Stomach (tissue), 19 donors: ENCODE measurements around the gene SLC35E4. TPM values are rescaled to one million over a fixed set of nuclear protein-coding genes. Genes with fewer than 3 reads are reported as not detected.

Experiments
- DNase-seq, 2 donors: peaks; one replicate each; pipeline versions ENCODE4 v3.0.0 to v3.0.0-alpha.2; 2013 to 2019
- H3K27ac ChIP-seq, 5 donors: fragments of 200-600 bp in 4 of 5; sonication (generic) in 4 of 5; one replicate each; pipeline ENCODE4 v1.5.1; 2013 to 2019; ENCODE audit warnings: mild to moderate bottlenecking in 1 of 5, moderate library complexity in 1 of 5
- H3K27me3 ChIP-seq, 3 donors: fragments of 200-600 bp; sonication (generic); one replicate each; pipeline ENCODE4 v1.5.1; 2017 to 2019; ENCODE audit warnings: mixed run types in 1 of 3
- H3K36me3 ChIP-seq, 4 donors: fragments of 200-600 bp; sonication (generic); 1 replicate in 3 of 4; 2 replicates in 1 of 4; pipeline ENCODE4 v1.5.1; 2016 to 2019
- H3K4me1 ChIP-seq, 4 donors: fragments of 200-600 bp; sonication (generic); one replicate each; pipeline ENCODE4 v1.5.1; 2016 to 2019
- H3K4me3 ChIP-seq, 4 donors: fragments of 200-600 bp; sonication (generic) in 3 of 4; one replicate each; pipeline ENCODE4 v1.5.1; 2016 to 2019; ENCODE audit warnings: mild to moderate bottlenecking in 1 of 4
- H3K9me3 ChIP-seq, 4 donors: fragments of 200-600 bp; sonication (generic); one replicate each; pipeline ENCODE4 v1.5.1; 2016 to 2019
- EP300 ChIP-seq: sonication (generic); formaldehyde crosslinking; IDR thresholded peaks from one replicate; pipeline ENCODE4 v1.6.1; 2017; ENCODE audit warnings: antibody characterized with exemption
- POLR2A ChIP-seq, 4 donors: fragments of 450-650 bp; IDR thresholded peaks; one replicate each; pipeline ENCODE4 v1.6.1; 2016; ENCODE audit warnings: antibody characterized with exemption in 4 of 4, control low read depth in 2 of 4, mild to moderate bottlenecking in 1 of 4, moderate library complexity in 1 of 4
- POLR2AphosphoS5 ChIP-seq, 3 donors: sonication (generic); formaldehyde crosslinking; IDR thresholded peaks; one replicate each; pipeline ENCODE4 v1.6.1; 2016; ENCODE audit warnings: antibody characterized with exemption in 3 of 3
- WGBS, 5 donors: extraction: QIAGEN DNeasy Blood & Tissue Kit in 3 of 5; methylation state at CpG; one replicate each; pipeline versions ENCODE4 v1.1.5 to v1.1.7; 2013 to 2018; 5-methylcytosine and 5-hydroxymethylcytosine counted together
- intact Hi-C: fragments of 100-400 bp; cut with DNase I; formaldehyde crosslinking; loops from one replicate; pipeline ENCODE4 v1.15.1; 2023; ENCODE audit warnings: low total_unique reads
- long read RNA-seq, 10 donors: transcript quantifications; one replicate each; lab custom pipeline, GENCODE V29; 2026
- polyA plus RNA-seq, 3 donors: library from polyadenylated mRNA; stranded (reverse); fragments of 200-250 nt; gene quantifications; one replicate each; pipeline ENCODE4 v1.2.3, GENCODE V29; 2013
- total RNA-seq, 5 donors: library from RNA; depleted of rRNA; stranded (reverse); fragments of >200 nt; gene quantifications; one replicate each; pipeline versions ENCODE4 v1.1.0 to v1.2.3, GENCODE V29; 2014 to 2016
- TF ChIP-seq, protein P1 (sequence below), 7 experiments: fragments of 450-650 bp in 4 of 7; fragments of 200-600 bp in 3 of 7; sonication (generic) in 3 of 7; IDR thresholded peaks; one replicate each; pipeline ENCODE4 v1.5.1; 2016 to 2019; ENCODE audit warnings: antibody characterized with exemption in 7 of 7, control low read depth in 2 of 7, mild to moderate bottlenecking in 1 of 7
- donor health status: healthy with polysubstance abuse.
- donor health status: Bipolar disorder and iron deficiency.
- donor health status: healthy.

Gene SLC35E4, protein sequence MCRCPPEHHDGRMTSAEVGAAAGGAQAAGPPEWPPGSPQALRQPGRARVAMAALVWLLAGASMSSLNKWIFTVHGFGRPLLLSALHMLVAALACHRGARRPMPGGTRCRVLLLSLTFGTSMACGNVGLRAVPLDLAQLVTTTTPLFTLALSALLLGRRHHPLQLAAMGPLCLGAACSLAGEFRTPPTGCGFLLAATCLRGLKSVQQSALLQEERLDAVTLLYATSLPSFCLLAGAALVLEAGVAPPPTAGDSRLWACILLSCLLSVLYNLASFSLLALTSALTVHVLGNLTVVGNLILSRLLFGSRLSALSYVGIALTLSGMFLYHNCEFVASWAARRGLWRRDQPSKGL
- total RNA-seq (1 to 10 TPM in 4 of 5 donors, under 1 TPM in 1; 0.45 to 7.2 (median 2.6) TPM), polyA plus RNA-seq (1 to 10 TPM in 2 of 3 donors, under 1 TPM in 1; 0.46 to 3.4 (median 1.8) TPM)
- long read RNA-seq, donor 1: 0 reads
- long read RNA-seq, donor 2, partial matches to known transcripts: 0 of 2 reads
- long read RNA-seq, donor 2, other reads (novel, unspliced or antisense): 0 of 2 reads
- long read RNA-seq, donor 3, partial matches to known transcripts: 0 of 1 reads
- long read RNA-seq, donor 3, other reads (novel, unspliced or antisense): 0 of 1 reads
- long read RNA-seq, donor 4: 0 reads
- long read RNA-seq, donor 5: 0 reads
- long read RNA-seq, donor 6, partial matches to known transcripts: 0 of 1 reads
- long read RNA-seq, donor 6, other reads (novel, unspliced or antisense): 0 of 1 reads
- long read RNA-seq, donor 7, partial matches to known transcripts: 0 of 4 reads
- long read RNA-seq, donor 7, other reads (novel, unspliced or antisense): 0 of 4 reads
- long read RNA-seq, donor 8: 0 reads
- long read RNA-seq, donor 9: 0 reads
- long read RNA-seq, donor 10: 0 reads

DNA sequence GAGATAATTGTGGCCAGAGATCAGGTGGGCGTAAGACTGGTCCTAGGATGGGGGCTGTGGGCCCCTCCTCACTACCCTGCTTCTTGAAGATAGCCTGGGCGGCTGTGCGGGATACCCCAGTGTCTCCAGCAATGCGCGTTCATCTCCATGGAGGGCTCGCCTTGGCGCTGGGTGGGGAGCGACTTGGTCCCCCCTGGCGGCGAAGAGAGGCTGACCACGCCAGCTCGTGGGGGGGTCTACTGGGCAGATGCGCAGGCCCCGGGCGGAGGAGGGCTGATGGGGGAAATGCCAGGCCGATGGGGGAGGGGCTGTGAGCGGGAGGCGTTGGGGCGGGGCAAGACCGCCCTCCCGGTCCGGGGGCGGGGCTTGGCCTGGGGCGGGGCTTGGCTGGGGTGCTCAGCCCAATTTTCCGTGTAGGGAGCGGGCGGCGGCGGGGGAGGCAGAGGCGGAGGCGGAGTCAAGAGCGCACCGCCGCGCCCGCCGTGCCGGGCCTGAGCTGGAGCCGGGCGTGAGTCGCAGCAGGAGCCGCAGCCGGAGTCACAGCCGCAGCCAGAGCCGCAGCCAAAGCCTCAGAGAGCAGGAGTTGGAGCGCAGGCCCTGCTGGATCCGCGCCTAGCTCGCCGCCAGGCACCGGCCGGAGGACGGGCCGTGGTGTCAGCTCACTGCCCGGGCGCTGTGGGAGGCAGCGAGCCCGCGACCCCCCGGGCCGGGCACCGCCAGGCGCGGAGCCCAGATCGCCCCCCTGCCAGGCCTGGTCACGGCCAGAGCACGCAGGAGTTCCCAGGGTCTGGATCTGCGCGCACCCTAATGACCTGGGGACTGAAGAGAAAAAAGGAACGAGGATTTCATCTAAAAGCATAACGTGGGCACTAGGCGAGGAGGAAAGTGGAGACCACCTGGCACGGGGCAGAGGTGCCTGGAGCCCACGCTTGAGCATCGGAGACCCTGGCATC, at the start of gene SLC35E4:
SLC35E4 (plus strand) TSS at position 509 of the 953 bp plus-strand sequence. CDS start 670 bp downstream, outside the sequence.
- H3K9me3 ChIP-seq: no peaks in the 10 kb centered on the region
- no peaks in the 10 kb centered on the region for H3K36me3 ChIP-seq
- 0 to 2% (median 1%) methylated on average over 4 to 75 of the region's 75 CpGs for WGBS, 5 donors
- intact Hi-C loops: no loop called here
- DNase-seq: peak; percentile 96 to 97
- peak in 2 of 3 donors; percentile 85 to 86 for TF ChIP-seq POLR2AphosphoS5 (IDR thresholded peaks at IDR 0.05)
- TF ChIP-seq EP300: no peak
- TF ChIP-seq, protein P1, sequence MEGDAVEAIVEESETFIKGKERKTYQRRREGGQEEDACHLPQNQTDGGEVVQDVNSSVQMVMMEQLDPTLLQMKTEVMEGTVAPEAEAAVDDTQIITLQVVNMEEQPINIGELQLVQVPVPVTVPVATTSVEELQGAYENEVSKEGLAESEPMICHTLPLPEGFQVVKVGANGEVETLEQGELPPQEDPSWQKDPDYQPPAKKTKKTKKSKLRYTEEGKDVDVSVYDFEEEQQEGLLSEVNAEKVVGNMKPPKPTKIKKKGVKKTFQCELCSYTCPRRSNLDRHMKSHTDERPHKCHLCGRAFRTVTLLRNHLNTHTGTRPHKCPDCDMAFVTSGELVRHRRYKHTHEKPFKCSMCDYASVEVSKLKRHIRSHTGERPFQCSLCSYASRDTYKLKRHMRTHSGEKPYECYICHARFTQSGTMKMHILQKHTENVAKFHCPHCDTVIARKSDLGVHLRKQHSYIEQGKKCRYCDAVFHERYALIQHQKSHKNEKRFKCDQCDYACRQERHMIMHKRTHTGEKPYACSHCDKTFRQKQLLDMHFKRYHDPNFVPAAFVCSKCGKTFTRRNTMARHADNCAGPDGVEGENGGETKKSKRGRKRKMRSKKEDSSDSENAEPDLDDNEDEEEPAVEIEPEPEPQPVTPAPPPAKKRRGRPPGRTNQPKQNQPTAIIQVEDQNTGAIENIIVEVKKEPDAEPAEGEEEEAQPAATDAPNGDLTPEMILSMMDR (IDR thresholded peaks at IDR 0.05): peak in 1 of 7 experiments; percentile 26
- peak in 1 of 4 donors; percentile 44 for TF ChIP-seq POLR2A (IDR thresholded peaks at IDR 0.05)
- H3K4me3 ChIP-seq: peak within 1 kb of the TSS; percentile 59 to 70 (median 63)
- no peaks in the 10 kb centered on the region for H3K27me3 ChIP-seq
- H3K27ac ChIP-seq: peak within 1 kb of the TSS; percentile 81 to 96 (median 86)
- H3K4me1 ChIP-seq: peaks cover 26 to 45% (median 36%) of the 10 kb centered on the region in 4 donors

DNA sequence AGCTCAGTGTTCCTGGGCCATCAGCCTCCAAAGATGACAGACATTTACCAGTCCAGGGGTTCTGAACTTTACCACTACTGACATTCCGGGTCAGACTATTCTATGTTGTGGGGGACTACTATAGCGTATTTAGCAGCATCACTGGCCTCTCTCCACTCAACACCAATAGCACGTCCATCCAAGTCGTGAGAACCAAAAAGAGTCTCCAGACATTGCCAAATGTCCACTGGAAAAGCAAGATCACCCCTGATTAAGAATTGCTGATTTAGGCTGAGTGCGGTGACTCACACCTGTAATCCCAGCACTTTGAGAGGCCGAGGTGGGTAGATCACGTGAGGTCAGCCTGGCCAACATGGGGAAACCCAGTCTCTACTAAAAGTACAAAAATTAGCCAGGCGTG, 49.2 kb upstream of the SLC35E4 start:
- Histone ChIP-seq H3K27ac (no peak overlapping the region), H3K9me3 (no peaks in the 10 kb centered on the region), H3K27me3 (no peaks in the 10 kb centered on the region), H3K4me3 (no peak overlapping the region), H3K4me1 (peaks cover 12 to 18% (median 15%) of the 10 kb centered on the region in 4 donors), H3K36me3 (peaks cover 77 to 84% (median 83%) of the 10 kb centered on the region in 4 donors)
- DNase-seq: no peak
- 93 to 95% (median 94%) methylated on average over 7 to 8 of the region's 8 CpGs for WGBS, 5 donors
- intact Hi-C loops: no loop called here
- TF ChIP-seq, protein P1 (IDR thresholded peaks at IDR 0.05): no peak
- TF ChIP-seq POLR2A (IDR thresholded peaks at IDR 0.05) (no peak), EP300 (no peak), POLR2AphosphoS5 (IDR thresholded peaks at IDR 0.05) (no peak)

DNA sequence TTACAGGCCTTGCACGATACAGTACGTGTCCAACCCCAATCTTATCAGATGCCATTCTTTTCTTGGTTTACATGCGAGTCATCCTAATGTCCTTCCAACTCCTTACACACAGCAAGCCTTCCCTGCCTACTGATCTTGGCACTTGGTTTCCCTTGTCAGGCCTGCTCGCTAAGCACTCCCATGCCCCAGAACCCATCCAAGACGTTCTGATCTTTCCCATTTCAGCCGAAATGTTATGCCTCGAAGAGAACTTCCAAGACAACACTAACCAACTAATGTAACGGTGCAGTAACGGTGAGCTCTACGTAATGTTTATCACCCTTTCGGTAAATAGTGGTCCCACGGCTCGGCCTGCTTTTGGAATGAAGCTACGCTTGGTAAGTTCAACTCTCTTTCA, 44.4 kb upstream of the SLC35E4 start:
- Histone ChIP-seq H3K27ac (peak overlapping the region in 4 of 5 donors; percentile 79 to 86 (median 82)), H3K27me3 (no peaks in the 10 kb centered on the region), H3K4me1 (peaks cover 25 to 39% (median 37%) of the 10 kb centered on the region in 4 donors), H3K36me3 (peaks cover 29 to 36% (median 35%) of the 10 kb centered on the region in 4 donors), H3K9me3 (no peaks in the 10 kb centered on the region), H3K4me3 (peak overlapping the region; percentile 86 to 93 (median 90))
- intact Hi-C loops: no loop called here
- TF ChIP-seq EP300: no peak
- no peak for TF ChIP-seq POLR2A (IDR thresholded peaks at IDR 0.05)
- TF ChIP-seq, protein P1 (IDR thresholded peaks at IDR 0.05): no peak
- TF ChIP-seq POLR2AphosphoS5 (IDR thresholded peaks at IDR 0.05): no peak
- no peak for DNase-seq
- WGBS, 5 donors: 1 to 2% (median 2%) methylated on average over 14 of the region's 14 CpGs
